Measurements from ENCODE around the gene SRR.
"Not testable (repeated sequence)": the region's sequence is repeated elsewhere in the genome, so short reads cannot be mapped to it uniquely, and the experiment has no call there.

- not testable (repeated sequence) for TF ChIP-seq CTCF, POLR2A (IDR thresholded peaks at IDR 0.05)
Measured at GRCh38 chr17:2258830-2259229, 44.9 kb upstream of the SRR start.
